ENCODE results near the gene FAM83C. TPM values are rescaled to one million over a fixed set of nuclear protein-coding genes. Genes with fewer than 3 reads are reported as not detected.

FAM83C gene
- polyA plus RNA-seq, 1 of the 3 experiments (the other 2 are of a cell fraction): not detected

DNA sequence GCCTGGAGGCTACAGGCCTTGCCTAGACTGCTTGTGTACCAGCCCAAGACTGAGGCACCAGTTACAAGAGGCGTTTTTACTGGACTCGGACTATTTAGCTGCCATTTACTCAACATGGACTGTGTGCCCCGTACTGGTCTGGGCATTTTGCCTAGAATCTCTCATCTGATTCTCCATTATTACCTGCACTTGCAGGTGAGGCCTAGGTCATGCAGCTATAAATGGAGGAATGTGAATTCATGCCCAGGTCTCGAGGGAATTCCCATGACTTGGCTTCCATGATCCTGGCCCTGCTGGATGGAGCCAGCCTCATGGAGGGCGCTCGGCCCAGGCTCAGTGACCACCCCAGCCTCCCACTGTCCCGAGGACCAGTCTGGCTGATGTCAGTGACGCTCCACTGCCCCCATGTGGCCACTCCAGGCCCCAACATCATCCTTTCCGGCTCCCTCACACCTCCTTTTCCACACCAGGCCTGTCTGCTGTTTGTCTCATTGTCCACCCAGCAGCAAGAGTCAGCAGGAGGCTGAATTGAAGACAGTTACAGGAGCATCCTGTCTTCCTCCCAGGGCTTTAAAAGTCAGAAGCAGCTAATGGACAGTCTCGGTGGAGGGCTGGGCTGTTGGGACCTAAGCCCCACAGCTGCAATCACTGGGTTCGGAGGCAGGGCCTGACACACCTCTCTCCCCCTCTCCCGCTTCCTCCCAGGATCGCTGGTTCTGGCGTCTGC, 23.0 kb downstream of the FAM83C start:
- 55% methylated on average over 14 of the region's 14 CpGs for WGBS (ENCODE audit: low lambda C conversion rate)
- no peak overlapping the region for H3K9ac ChIP-seq
- ChIA-PET CTCF (interaction anchor here (0.6 to 5.7 kb wide), 29 partner anchors 9 to 499 kb away, joined by 3 to 28 read pairs (median 4); partner anchors contain the start of genes EDEM2, GDF5, GGT7 and MMP24), POLR2A (interaction anchor here (0.6 kb wide), 2 partner anchors 179 kb away, joined by 3 read pairs; no protein-coding TSS in a partner anchor)
- H2AFZ ChIP-seq (ENCODE audit: low read depth): no peak overlapping the region
- H3K4me2 ChIP-seq: no peak overlapping the region
- H3K9me2 ChIP-seq: no peaks in the 10 kb centered on the region
- H3K4me3 ChIP-seq (ENCODE audit: low read depth in 2 of 2, low read length in 1 of 2): no peak overlapping the region; a peak in 1 of 4 replicates
- no peaks in the 10 kb centered on the region for H3K9me3 ChIP-seq
- H3F3A ChIP-seq (replicated peaks; ENCODE audit: insufficient read depth): peaks cover 6% of the 10 kb centered on the region
- peak overlapping the region in 1 of 2 experiments; percentile 14; a peak in 1 of 4 replicates for H3K27ac ChIP-seq (ENCODE audit: low read depth in 2 of 2, low read length in 1 of 2)
- H4K20me1 ChIP-seq (ENCODE audit: insufficient read depth): no peaks in the 10 kb centered on the region
- H3K36me3 ChIP-seq (replicated peaks in 1 of 2; ENCODE audit: control insufficient read depth in 1 of 2, insufficient read depth in 2 of 2, low read length in 1 of 2): peaks cover 0 to 14% of the 10 kb centered on the region in 2 experiments
- H3K79me2 ChIP-seq (ENCODE audit: insufficient read depth): no peaks in the 10 kb centered on the region
- peaks cover 0 to 12% of the 10 kb centered on the region in 2 experiments; a peak in 2 of 4 replicates for H3K4me1 ChIP-seq (ENCODE audit: control insufficient read depth in 1 of 2, insufficient read depth in 2 of 2, low read depth in 1 of 2, low read length in 1 of 2)
- DNase-seq: peak; percentile 93
- no peaks in the 10 kb centered on the region for H3K27me3 ChIP-seq (ENCODE audit: insufficient read depth)
- no peak for TF ChIP-seq SIN3A (IDR thresholded peaks at IDR 0.05; ENCODE audit: borderline replicate concordance, low read depth, low read length)
- TF ChIP-seq FOXJ3 (CRISPR knock-in tag; IDR thresholded peaks at IDR 0.05): no peak
- TF ChIP-seq, protein P1, sequence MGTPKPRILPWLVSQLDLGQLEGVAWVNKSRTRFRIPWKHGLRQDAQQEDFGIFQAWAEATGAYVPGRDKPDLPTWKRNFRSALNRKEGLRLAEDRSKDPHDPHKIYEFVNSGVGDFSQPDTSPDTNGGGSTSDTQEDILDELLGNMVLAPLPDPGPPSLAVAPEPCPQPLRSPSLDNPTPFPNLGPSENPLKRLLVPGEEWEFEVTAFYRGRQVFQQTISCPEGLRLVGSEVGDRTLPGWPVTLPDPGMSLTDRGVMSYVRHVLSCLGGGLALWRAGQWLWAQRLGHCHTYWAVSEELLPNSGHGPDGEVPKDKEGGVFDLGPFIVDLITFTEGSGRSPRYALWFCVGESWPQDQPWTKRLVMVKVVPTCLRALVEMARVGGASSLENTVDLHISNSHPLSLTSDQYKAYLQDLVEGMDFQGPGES (IDR thresholded peaks at IDR 0.05; ENCODE audit: low read depth, low read length): no peak
- no peak for TF ChIP-seq GABPA (IDR thresholded peaks at IDR 0.05; ENCODE audit: low read depth)
- TF ChIP-seq POLR2AphosphoS5 (IDR thresholded peaks at IDR 0.05; ENCODE audit: low read depth, low read length): no peak
- TF ChIP-seq NRF1 (IDR thresholded peaks at IDR 0.05; ENCODE audit: low read depth, low read length): no peak
- TF ChIP-seq, protein P2, sequence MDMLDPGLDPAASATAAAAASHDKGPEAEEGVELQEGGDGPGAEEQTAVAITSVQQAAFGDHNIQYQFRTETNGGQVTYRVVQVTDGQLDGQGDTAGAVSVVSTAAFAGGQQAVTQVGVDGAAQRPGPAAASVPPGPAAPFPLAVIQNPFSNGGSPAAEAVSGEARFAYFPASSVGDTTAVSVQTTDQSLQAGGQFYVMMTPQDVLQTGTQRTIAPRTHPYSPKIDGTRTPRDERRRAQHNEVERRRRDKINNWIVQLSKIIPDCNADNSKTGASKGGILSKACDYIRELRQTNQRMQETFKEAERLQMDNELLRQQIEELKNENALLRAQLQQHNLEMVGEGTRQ (IDR thresholded peaks at IDR 0.05; ENCODE audit: borderline replicate concordance, low read depth, low read length): no peak
- TF ChIP-seq CHD2 (IDR thresholded peaks at IDR 0.05; ENCODE audit: low read length, partially characterized antibody): no peak
- peak; percentile 87 for TF ChIP-seq CTCF (IDR thresholded peaks at IDR 0.05)
- no peak for TF ChIP-seq FOSL2 (IDR thresholded peaks at IDR 0.05; ENCODE audit: borderline replicate concordance, low read depth)
- no peak for TF ChIP-seq YY1 (IDR thresholded peaks at IDR 0.05; ENCODE audit: low read depth)
- no peak for TF ChIP-seq NFIC (IDR thresholded peaks at IDR 0.05; ENCODE audit: borderline replicate concordance)
- no peak for TF ChIP-seq PBX3 (IDR thresholded peaks at IDR 0.05)
- TF ChIP-seq, protein P3, sequence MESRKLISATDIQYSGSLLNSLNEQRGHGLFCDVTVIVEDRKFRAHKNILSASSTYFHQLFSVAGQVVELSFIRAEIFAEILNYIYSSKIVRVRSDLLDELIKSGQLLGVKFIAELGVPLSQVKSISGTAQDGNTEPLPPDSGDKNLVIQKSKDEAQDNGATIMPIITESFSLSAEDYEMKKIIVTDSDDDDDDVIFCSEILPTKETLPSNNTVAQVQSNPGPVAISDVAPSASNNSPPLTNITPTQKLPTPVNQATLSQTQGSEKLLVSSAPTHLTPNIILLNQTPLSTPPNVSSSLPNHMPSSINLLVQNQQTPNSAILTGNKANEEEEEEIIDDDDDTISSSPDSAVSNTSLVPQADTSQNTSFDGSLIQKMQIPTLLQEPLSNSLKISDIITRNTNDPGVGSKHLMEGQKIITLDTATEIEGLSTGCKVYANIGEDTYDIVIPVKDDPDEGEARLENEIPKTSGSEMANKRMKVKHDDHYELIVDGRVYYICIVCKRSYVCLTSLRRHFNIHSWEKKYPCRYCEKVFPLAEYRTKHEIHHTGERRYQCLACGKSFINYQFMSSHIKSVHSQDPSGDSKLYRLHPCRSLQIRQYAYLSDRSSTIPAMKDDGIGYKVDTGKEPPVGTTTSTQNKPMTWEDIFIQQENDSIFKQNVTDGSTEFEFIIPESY (IDR thresholded peaks at IDR 0.05; ENCODE audit: borderline replicate concordance, low read depth): no peak
- no peak for TF ChIP-seq ELF1 (IDR thresholded peaks at IDR 0.05)
- TF ChIP-seq, protein P4, sequence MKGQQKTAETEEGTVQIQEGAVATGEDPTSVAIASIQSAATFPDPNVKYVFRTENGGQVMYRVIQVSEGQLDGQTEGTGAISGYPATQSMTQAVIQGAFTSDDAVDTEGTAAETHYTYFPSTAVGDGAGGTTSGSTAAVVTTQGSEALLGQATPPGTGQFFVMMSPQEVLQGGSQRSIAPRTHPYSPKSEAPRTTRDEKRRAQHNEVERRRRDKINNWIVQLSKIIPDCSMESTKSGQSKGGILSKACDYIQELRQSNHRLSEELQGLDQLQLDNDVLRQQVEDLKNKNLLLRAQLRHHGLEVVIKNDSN (IDR thresholded peaks at IDR 0.05; ENCODE audit: borderline replicate concordance, low read depth): no peak
- no peak for TF ChIP-seq MXI1 (IDR thresholded peaks at IDR 0.05; ENCODE audit: low read depth, low read length)
- TF ChIP-seq REST (IDR thresholded peaks at IDR 0.05; ENCODE audit: low read depth, low read length): no peak
- no peak for TF ChIP-seq EZH2phosphoT487 (IDR thresholded peaks at IDR 0.05; ENCODE audit: borderline replicate concordance, low read depth)
- TF ChIP-seq FOXM1 (IDR thresholded peaks at IDR 0.05; ENCODE audit: low read depth): no peak

All from SK-N-SH (cell line).